PC-9 (cell line): ENCODE measurements around the gene IQGAP3.

Experiments
- CTCF ChIP-seq: fragments of 200-600 bp; sonication (generic); conservative IDR thresholded peaks from 2 replicates; pipeline ENCODE4 v1.6.1; 2017; ENCODE audit warnings: mixed run types, antibody characterized with exemption, mild to moderate bottlenecking, moderate library complexity
- EZH2 ChIP-seq: fragments of 200-600 bp; sonication (generic); IDR thresholded peaks from 2 replicates; pipeline ENCODE4 v1.8.0; 2017; ENCODE audit warnings: antibody characterized with exemption, low read depth

GRCh38 chr1:156591432-156592157 is 19.2 kb upstream of the IQGAP3 start, which contains the start of gene NAXE:
- TF ChIP-seq CTCF, result no peak
- no peak for TF ChIP-seq EZH2
